Testis (tissue), 2 donors: ENCODE measurements around the gene PTGIR.

ENCODE experiments used
- CTCF ChIP-seq, 3 experiments: fragments of 450-650 bp in 2 of 3; fragments of 200-600 bp in 1 of 3; sonication (generic) in 1 of 3; IDR thresholded peaks; one replicate each; pipeline ENCODE4 v1.5.1; 2016 to 2019; ENCODE audit warnings: antibody characterized with exemption in 3 of 3, mild to moderate bottlenecking in 2 of 3, moderate library complexity in 1 of 3
- POLR2A ChIP-seq: fragments of 450-650 bp; IDR thresholded peaks from one replicate; pipeline ENCODE4 v1.6.1; 2017; ENCODE audit warnings: antibody characterized with exemption, mild to moderate bottlenecking, moderate library complexity

GRCh38 chr19:46620267-46620666, 4.6 kb downstream of the PTGIR start:
- TF ChIP-seq CTCF (IDR thresholded peaks at IDR 0.05): no peak
- TF ChIP-seq POLR2A: no peak
